Myocyte (in vitro differentiated cells): ENCODE results near the gene KRTAP10-9. TPM values are rescaled to one million over a fixed set of nuclear protein-coding genes. Genes with fewer than 3 reads are reported as not detected.
A peak's percentile ranks its signal among the peaks of the same experiment; 100 is the strongest.
"Not testable (repeated sequence)": the region's sequence is repeated elsewhere in the genome, so short reads cannot be mapped to it uniquely, and the experiment has no call there.

Experiments used
- DNase-seq: peaks from one replicate; pipeline ENCODE4 v3.0.0-alpha.2; 2012; ENCODE audit warnings: low read depth
- total RNA-seq: library from RNA; depleted of rRNA; stranded (reverse); fragments of >200 nt; gene quantifications from 2 replicates; pipeline ENCODE4 v1.2.3, GENCODE V29; 2014

KRTAP10-9 gene
- total RNA-seq, 1 donor from 2014 or later = not detected

- DNase-seq = no peak
These were observed 31.4 kb upstream of the KRTAP10-9 start for GRCh38 chr21:44595524-44595923.

- DNase-seq = no peak
These were observed 30.7 kb upstream of the KRTAP10-9 start for GRCh38 chr21:44596068-44596725.

- DNase-seq = no peak
These were observed 28.8 kb upstream of the KRTAP10-9 start for GRCh38 chr21:44598061-44598460.

- DNase-seq = no peak
These were observed 27.4 kb upstream of the KRTAP10-9 start for GRCh38 chr21:44599264-44600029.

- DNase-seq = not testable (repeated sequence)
These were observed 26.5 kb upstream of the KRTAP10-9 start, which contains the start of gene KRTAP10-7 for GRCh38 chr21:44600118-44600978. Gene KRTAP10-7, plus strand, starts transcription at chr21:44600597. Its CDS starts 25 bp downstream, at chr21:44600622.

GRCh38 chr21:44601091-44601490 is 25.8 kb upstream of the KRTAP10-9 start:
- DNase-seq = not testable (repeated sequence)

- peak; percentile 18 for DNase-seq
These were observed 25.1 kb upstream of the KRTAP10-9 start for GRCh38 chr21:44601596-44602462.

- DNase-seq = no peak
These were observed 24.4 kb upstream of the KRTAP10-9 start for GRCh38 chr21:44602463-44602850.

GRCh38 chr21:44603109-44603875 is 23.6 kb upstream of the KRTAP10-9 start:
- no peak for DNase-seq

GRCh38 chr21:44603911-44604310 is 23.0 kb upstream of the KRTAP10-9 start:
- DNase-seq = no peak

GRCh38 chr21:44606495-44606894 is 20.4 kb upstream of the KRTAP10-9 start:
- DNase-seq = no peak

- no peak for DNase-seq
These were observed 17.7 kb upstream of the KRTAP10-9 start for GRCh38 chr21:44609193-44609592.

GRCh38 chr21:44610157-44610843 is 16.6 kb upstream of the KRTAP10-9 start:
- not testable (repeated sequence) for DNase-seq

- no peak for DNase-seq
These were observed 15.3 kb upstream of the KRTAP10-9 start for GRCh38 chr21:44611551-44611950.

- DNase-seq = no peak
These were observed 14.8 kb upstream of the KRTAP10-9 start, which contains the start of gene KRTAP10-8 for GRCh38 chr21:44612029-44612486. Gene KRTAP10-8, plus strand, starts transcription at chr21:44612079. Its CDS starts 22 bp downstream, at chr21:44612101.

- DNase-seq = no peak
These were observed 14.1 kb upstream of the KRTAP10-9 start for GRCh38 chr21:44612669-44613229.

- no peak for DNase-seq
These were observed 13.3 kb upstream of the KRTAP10-9 start for GRCh38 chr21:44613386-44614155.

- no peak for DNase-seq
These were observed 12.7 kb upstream of the KRTAP10-9 start for GRCh38 chr21:44614161-44614631.
